Uterus (tissue), 4 donors: ENCODE results near the gene FUCA1. TPM values are rescaled to one million over a fixed set of nuclear protein-coding genes. Genes with fewer than 3 reads are reported as not detected.

ENCODE experiments used
- DNase-seq, 2 donors: peaks; one replicate each; pipeline ENCODE4 v3.0.0-alpha.2; 2019 to 2020
- H3K27ac ChIP-seq, 2 donors: fragments of 200-600 bp; sonication (generic); 1 replicate in 1 of 2; 2 replicates in 1 of 2; pipeline ENCODE4 v1.5.1; 2016 to 2018
- H3K27me3 ChIP-seq, 2 donors: fragments of 200-600 bp; sonication (generic); one replicate each; pipeline ENCODE4 v1.5.1; 2018 to 2019; ENCODE audit warnings: control low read depth in 1 of 2
- H3K36me3 ChIP-seq, 2 donors: fragments of 200-600 bp; sonication (generic); one replicate each; pipeline ENCODE4 v1.5.1; 2019; ENCODE audit warnings: control low read depth in 1 of 2
- H3K4me1 ChIP-seq, 2 donors: fragments of 200-600 bp; sonication (generic); one replicate each; pipeline ENCODE4 v1.5.1; 2018 to 2019; ENCODE audit warnings: control low read depth in 1 of 2
- H3K4me3 ChIP-seq, 2 donors: fragments of 200-600 bp; sonication (generic); 1 replicate in 1 of 2; 2 replicates in 1 of 2; pipeline ENCODE4 v1.5.1; 2018 to 2019; ENCODE audit warnings: mild to moderate bottlenecking in 1 of 2
- H3K9me3 ChIP-seq, 2 donors: fragments of 200-600 bp; sonication (generic); one replicate each; pipeline ENCODE4 v1.5.1; 2019; ENCODE audit warnings: control low read depth in 1 of 2
- POLR2A ChIP-seq, 2 donors: fragments of 450-650 bp; IDR thresholded peaks; one replicate each; pipeline ENCODE4 v1.6.1; 2016; ENCODE audit warnings: antibody characterized with exemption in 2 of 2, mild to moderate bottlenecking in 1 of 2, moderate library complexity in 1 of 2
- intact Hi-C: fragments of 100-400 bp; cut with DNase I; formaldehyde crosslinking; loops from one replicate; pipeline ENCODE4 v1.15.1; 2023; ENCODE audit warnings: low total_unique reads
- total RNA-seq, 4 donors: library from RNA; depleted of rRNA in 3 of 4; stranded (reverse); fragments of >200 nt in 3 of 4; gene quantifications; one replicate each; pipeline versions ENCODE4 v1.1.0 to v1.2.4, GENCODE V29; 2014 to 2023
- TF ChIP-seq, protein P1 (sequence below), 4 experiments: fragments of 200-600 bp in 2 of 4; fragments of 450-650 bp in 2 of 4; sonication (generic) in 2 of 4; IDR thresholded peaks; one replicate each; pipeline ENCODE4 v1.5.1; 2016 to 2019; ENCODE audit warnings: antibody characterized with exemption in 4 of 4, mild to moderate bottlenecking in 2 of 4, moderate library complexity in 1 of 4
- donor health status: DM: yes; HTN: yes; CAD: no.

Gene FUCA1
- total RNA-seq, 4 donors from 2014 or later, result 1.8 to 50.0 (median 23.0) TPM

DNA sequence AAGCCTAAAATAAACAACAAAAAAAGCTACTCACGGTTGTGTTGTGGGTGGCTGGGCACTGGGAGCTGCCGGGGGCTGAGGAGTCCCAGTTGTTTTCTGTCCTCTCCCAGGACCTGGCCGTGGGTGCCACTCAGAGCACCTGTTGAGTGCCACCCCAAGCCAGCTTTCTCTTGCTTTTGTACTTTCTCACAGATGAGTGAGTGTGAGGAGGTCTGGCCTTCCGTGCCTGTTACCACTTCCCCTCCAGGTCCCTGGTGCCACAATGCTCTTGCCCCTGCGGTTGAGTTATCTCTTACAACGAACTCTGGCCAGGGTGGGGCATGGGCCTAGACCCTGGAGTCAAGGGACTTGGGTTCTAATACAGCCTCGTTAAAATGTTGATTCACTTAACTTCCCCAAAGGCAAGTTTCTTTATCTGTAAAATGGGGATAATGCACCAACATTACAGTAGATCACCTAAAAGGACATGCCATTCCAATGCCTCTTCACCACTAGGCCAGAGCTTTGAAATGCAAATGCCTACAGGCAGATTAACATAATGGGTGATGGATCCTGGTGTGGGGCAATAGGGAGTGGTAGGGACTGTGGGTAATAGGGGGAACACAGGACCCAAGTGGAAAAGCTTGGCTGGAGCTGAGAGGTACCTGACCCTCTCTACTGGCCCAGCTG is 45.3 kb upstream of the FUCA1 start, which contains the start of gene CNR2:
TSS of gene CNR2 (minus strand) at position 151 of the 669 bp plus-strand sequence. CDS start 37,745 bp downstream, outside the sequence.
- DNase-seq, result no peak
- Histone ChIP-seq H3K4me3 (no peak within 1 kb of the TSS), H3K36me3 (no peaks in the 10 kb centered on the region), H3K27me3 (no peaks in the 10 kb centered on the region), H3K27ac (no peak within 1 kb of the TSS), H3K9me3 (no peaks in the 10 kb centered on the region), H3K4me1 (no peaks in the 10 kb centered on the region)
- intact Hi-C loops, result no loop called here
- TF ChIP-seq, protein P1, sequence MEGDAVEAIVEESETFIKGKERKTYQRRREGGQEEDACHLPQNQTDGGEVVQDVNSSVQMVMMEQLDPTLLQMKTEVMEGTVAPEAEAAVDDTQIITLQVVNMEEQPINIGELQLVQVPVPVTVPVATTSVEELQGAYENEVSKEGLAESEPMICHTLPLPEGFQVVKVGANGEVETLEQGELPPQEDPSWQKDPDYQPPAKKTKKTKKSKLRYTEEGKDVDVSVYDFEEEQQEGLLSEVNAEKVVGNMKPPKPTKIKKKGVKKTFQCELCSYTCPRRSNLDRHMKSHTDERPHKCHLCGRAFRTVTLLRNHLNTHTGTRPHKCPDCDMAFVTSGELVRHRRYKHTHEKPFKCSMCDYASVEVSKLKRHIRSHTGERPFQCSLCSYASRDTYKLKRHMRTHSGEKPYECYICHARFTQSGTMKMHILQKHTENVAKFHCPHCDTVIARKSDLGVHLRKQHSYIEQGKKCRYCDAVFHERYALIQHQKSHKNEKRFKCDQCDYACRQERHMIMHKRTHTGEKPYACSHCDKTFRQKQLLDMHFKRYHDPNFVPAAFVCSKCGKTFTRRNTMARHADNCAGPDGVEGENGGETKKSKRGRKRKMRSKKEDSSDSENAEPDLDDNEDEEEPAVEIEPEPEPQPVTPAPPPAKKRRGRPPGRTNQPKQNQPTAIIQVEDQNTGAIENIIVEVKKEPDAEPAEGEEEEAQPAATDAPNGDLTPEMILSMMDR (IDR thresholded peaks at IDR 0.05), result no peak
- TF ChIP-seq POLR2A (IDR thresholded peaks at IDR 0.05), result no peak

DNA sequence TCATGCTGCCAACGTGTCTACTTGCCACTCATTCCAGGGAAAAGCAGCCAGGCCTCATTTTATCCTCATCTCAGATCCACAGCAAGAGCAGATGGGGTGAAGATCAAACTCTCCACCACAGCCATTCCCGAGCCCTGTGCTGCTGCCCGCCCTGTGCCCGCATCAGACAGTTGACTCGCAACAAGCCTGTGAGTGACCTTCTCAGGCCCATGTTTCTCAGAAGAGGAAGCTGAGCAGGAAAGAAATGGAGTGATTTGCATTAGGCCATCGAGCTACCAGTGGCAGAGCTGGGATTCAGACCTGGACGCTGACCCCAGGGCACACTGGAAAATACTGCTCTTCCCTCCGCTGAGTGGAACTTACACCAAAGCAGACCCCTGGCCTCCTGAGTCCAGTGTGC is 43.8 kb upstream of the FUCA1 start:
- DNase-seq, result no peak
- intact Hi-C loops, result no loop called here
- TF ChIP-seq, protein P1 (IDR thresholded peaks at IDR 0.05), result no peak
- no peak for TF ChIP-seq POLR2A (IDR thresholded peaks at IDR 0.05)
- no peak overlapping the region for H3K4me3 ChIP-seq
- no peaks in the 10 kb centered on the region for H3K27me3 ChIP-seq
- no peaks in the 10 kb centered on the region for H3K9me3 ChIP-seq
- H3K4me1 ChIP-seq, result no peaks in the 10 kb centered on the region
- no peaks in the 10 kb centered on the region for H3K36me3 ChIP-seq
- H3K27ac ChIP-seq, result no peak overlapping the region

GRCh38 chr1:23910553-23911246 is 42.6 kb upstream of the FUCA1 start:
- Histone ChIP-seq H3K4me1 (no peaks in the 10 kb centered on the region), H3K27me3 (no peaks in the 10 kb centered on the region), H3K36me3 (no peaks in the 10 kb centered on the region), H3K4me3 (no peak overlapping the region), H3K27ac (no peak overlapping the region), H3K9me3 (no peaks in the 10 kb centered on the region)
- intact Hi-C loops, result no loop called here
- TF ChIP-seq POLR2A (IDR thresholded peaks at IDR 0.05), result no peak
- TF ChIP-seq, protein P1 (IDR thresholded peaks at IDR 0.05), result no peak
- DNase-seq, result no peak

GRCh38 chr1:23910144-23910543 is 42.1 kb upstream of the FUCA1 start:
- H3K9me3 ChIP-seq, result no peaks in the 10 kb centered on the region
- H3K27ac ChIP-seq, result no peak overlapping the region
- DNase-seq, result no peak
- H3K27me3 ChIP-seq, result no peaks in the 10 kb centered on the region
- no peak overlapping the region for H3K4me3 ChIP-seq
- intact Hi-C loops, result no loop called here
- TF ChIP-seq, protein P1 (IDR thresholded peaks at IDR 0.05), result no peak
- TF ChIP-seq POLR2A (IDR thresholded peaks at IDR 0.05), result no peak
- no peaks in the 10 kb centered on the region for H3K4me1 ChIP-seq
- no peaks in the 10 kb centered on the region for H3K36me3 ChIP-seq

- Histone ChIP-seq H3K9me3 (no peaks in the 10 kb centered on the region), H3K4me3 (no peak overlapping the region), H3K4me1 (no peaks in the 10 kb centered on the region), H3K27me3 (peaks cover 0 to 3% of the 10 kb centered on the region in 2 donors), H3K27ac (no peak overlapping the region), H3K36me3 (no peaks in the 10 kb centered on the region)
- intact Hi-C loops, result no loop called here
- TF ChIP-seq POLR2A (IDR thresholded peaks at IDR 0.05), result no peak
- TF ChIP-seq, protein P1 (IDR thresholded peaks at IDR 0.05), result no peak
- no peak for DNase-seq
Measured at GRCh38 chr1:23909412-23909811, 41.3 kb upstream of the FUCA1 start.
